ENCODE measurements around the gene PDE7B.

DNA sequence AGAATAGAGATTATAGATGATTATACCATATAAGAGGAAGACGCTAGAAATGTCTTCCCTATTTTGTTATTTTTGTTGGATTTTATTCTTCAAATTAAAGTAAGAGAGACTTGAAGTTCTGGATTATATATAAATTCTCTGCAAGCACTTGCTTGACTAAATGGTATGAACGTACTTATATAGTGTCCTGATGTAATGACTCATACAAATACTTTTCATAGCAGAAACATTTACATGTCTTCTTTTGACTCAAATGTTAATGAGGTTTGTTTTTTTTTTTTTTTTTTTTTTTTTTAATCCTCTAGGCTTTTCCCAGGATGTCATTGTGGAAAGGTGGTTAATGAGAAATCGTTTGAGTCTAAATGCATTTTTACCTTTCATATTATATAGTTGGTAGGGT is 55.0 kb downstream of the PDE7B start:
- TF ChIP-seq CTCF (conservative IDR thresholded peaks at IDR 0.05; ENCODE audit: low read length): no peak
- TF ChIP-seq EZH2phosphoT487 (IDR thresholded peaks at IDR 0.05; ENCODE audit: borderline replicate concordance, low read depth, low read length): no peak

Measured in OCI-LY7 (cell line).